ENCODE data around the gene SMYD3. TPM values are rescaled to one million over a fixed set of nuclear protein-coding genes. Genes with fewer than 3 reads are reported as not detected.

The SMYD3 gene
- total and polyA plus RNA-seq, 2 donors (not counting 1 experiment from before 2014, with no cell fraction given): 69.4 to 83.1 TPM

GRCh38 chr1:246319083-246319714, 187.9 kb downstream of the SMYD3 start:
- TF ChIP-seq, protein P1, sequence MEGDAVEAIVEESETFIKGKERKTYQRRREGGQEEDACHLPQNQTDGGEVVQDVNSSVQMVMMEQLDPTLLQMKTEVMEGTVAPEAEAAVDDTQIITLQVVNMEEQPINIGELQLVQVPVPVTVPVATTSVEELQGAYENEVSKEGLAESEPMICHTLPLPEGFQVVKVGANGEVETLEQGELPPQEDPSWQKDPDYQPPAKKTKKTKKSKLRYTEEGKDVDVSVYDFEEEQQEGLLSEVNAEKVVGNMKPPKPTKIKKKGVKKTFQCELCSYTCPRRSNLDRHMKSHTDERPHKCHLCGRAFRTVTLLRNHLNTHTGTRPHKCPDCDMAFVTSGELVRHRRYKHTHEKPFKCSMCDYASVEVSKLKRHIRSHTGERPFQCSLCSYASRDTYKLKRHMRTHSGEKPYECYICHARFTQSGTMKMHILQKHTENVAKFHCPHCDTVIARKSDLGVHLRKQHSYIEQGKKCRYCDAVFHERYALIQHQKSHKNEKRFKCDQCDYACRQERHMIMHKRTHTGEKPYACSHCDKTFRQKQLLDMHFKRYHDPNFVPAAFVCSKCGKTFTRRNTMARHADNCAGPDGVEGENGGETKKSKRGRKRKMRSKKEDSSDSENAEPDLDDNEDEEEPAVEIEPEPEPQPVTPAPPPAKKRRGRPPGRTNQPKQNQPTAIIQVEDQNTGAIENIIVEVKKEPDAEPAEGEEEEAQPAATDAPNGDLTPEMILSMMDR (conservative IDR thresholded peaks at IDR 0.05 in 1 of 2, IDR thresholded peaks at IDR 0.05 in 1 of 2; ENCODE audit: low read depth in 1 of 2, low read length in 2 of 2): no peak
- TF ChIP-seq EZH2 (IDR thresholded peaks at IDR 0.05; ENCODE audit: low read length, missing control alignments): no peak
- Histone ChIP-seq H3K9me3 (ENCODE audit: control insufficient read depth, insufficient read depth, low read depth, low read length) (no peaks in the 10 kb centered on the region), H3K9ac (ENCODE audit: insufficient read depth, low read length) (no peak overlapping the region), H3K36me3 (ENCODE audit: control insufficient read depth, insufficient read depth, low read length) (no peaks in the 10 kb centered on the region), H3K79me2 (ENCODE audit: control insufficient read depth, insufficient read depth, low read length) (no peaks in the 10 kb centered on the region), H3K4me1 (ENCODE audit: control insufficient read depth, extremely low read depth, insufficient read depth, low read length) (peaks cover 6% of the 10 kb centered on the region), H3K27ac (ENCODE audit: insufficient read depth, low read length) (no peak overlapping the region), H3K4me3 (replicated peaks in 1 of 4; ENCODE audit: control extremely low read depth in 1 of 4, insufficient read depth in 1 of 4, low read depth in 3 of 4, low read length in 4 of 4) (no peak overlapping the region), H3K4me2 (ENCODE audit: extremely low read depth, insufficient read depth, low read length) (no peak overlapping the region), H4K20me1 (ENCODE audit: control insufficient read depth, extremely low read depth, insufficient read depth, low read length) (no peaks in the 10 kb centered on the region), H3K27me3 (ENCODE audit: control insufficient read depth, insufficient read depth, low read length) (no peaks in the 10 kb centered on the region), H2AFZ (ENCODE audit: low read length) (no peak overlapping the region)
- DNase-seq (ENCODE audit: low read depth in 2 of 2): no peak

GRCh38 chr1:246318622-246319021, 188.5 kb downstream of the SMYD3 start:
- Histone ChIP-seq H3K27me3 (ENCODE audit: control insufficient read depth, insufficient read depth, low read length) (no peaks in the 10 kb centered on the region), H3K9ac (ENCODE audit: insufficient read depth, low read length) (no peak overlapping the region), H2AFZ (ENCODE audit: low read length) (no peak overlapping the region), H3K4me2 (ENCODE audit: extremely low read depth, insufficient read depth, low read length) (no peak overlapping the region), H3K4me1 (ENCODE audit: control insufficient read depth, extremely low read depth, insufficient read depth, low read length) (peaks cover 6% of the 10 kb centered on the region), H3K36me3 (ENCODE audit: control insufficient read depth, insufficient read depth, low read length) (no peaks in the 10 kb centered on the region), H3K27ac (ENCODE audit: insufficient read depth, low read length) (no peak overlapping the region), H3K9me3 (ENCODE audit: control insufficient read depth, insufficient read depth, low read depth, low read length) (no peaks in the 10 kb centered on the region), H3K4me3 (replicated peaks in 1 of 4; ENCODE audit: control extremely low read depth in 1 of 4, insufficient read depth in 1 of 4, low read depth in 3 of 4, low read length in 4 of 4) (no peak overlapping the region), H3K79me2 (ENCODE audit: control insufficient read depth, insufficient read depth, low read length) (no peaks in the 10 kb centered on the region), H4K20me1 (ENCODE audit: control insufficient read depth, extremely low read depth, insufficient read depth, low read length) (no peaks in the 10 kb centered on the region)
- TF ChIP-seq, protein P1 (conservative IDR thresholded peaks at IDR 0.05 in 1 of 2, IDR thresholded peaks at IDR 0.05 in 1 of 2; ENCODE audit: low read depth in 1 of 2, low read length in 2 of 2): no peak
- TF ChIP-seq EZH2 (IDR thresholded peaks at IDR 0.05; ENCODE audit: low read length, missing control alignments): no peak
- no peak for DNase-seq (ENCODE audit: low read depth in 2 of 2)

- TF ChIP-seq, protein P1 (conservative IDR thresholded peaks at IDR 0.05 in 1 of 2, IDR thresholded peaks at IDR 0.05 in 1 of 2; ENCODE audit: low read depth in 1 of 2, low read length in 2 of 2): no peak
- TF ChIP-seq EZH2 (IDR thresholded peaks at IDR 0.05; ENCODE audit: low read length, missing control alignments): no peak
- Histone ChIP-seq H3K4me1 (ENCODE audit: control insufficient read depth, extremely low read depth, insufficient read depth, low read length) (peaks cover 6% of the 10 kb centered on the region), H3K4me2 (ENCODE audit: extremely low read depth, insufficient read depth, low read length) (no peak overlapping the region), H3K9ac (ENCODE audit: insufficient read depth, low read length) (no peak overlapping the region), H4K20me1 (ENCODE audit: control insufficient read depth, extremely low read depth, insufficient read depth, low read length) (no peaks in the 10 kb centered on the region), H3K27ac (ENCODE audit: insufficient read depth, low read length) (no peak overlapping the region), H3K4me3 (replicated peaks in 1 of 4; ENCODE audit: control extremely low read depth in 1 of 4, insufficient read depth in 1 of 4, low read depth in 3 of 4, low read length in 4 of 4) (no peak overlapping the region), H3K36me3 (ENCODE audit: control insufficient read depth, insufficient read depth, low read length) (no peaks in the 10 kb centered on the region), H3K9me3 (ENCODE audit: control insufficient read depth, insufficient read depth, low read depth, low read length) (no peaks in the 10 kb centered on the region), H2AFZ (ENCODE audit: low read length) (no peak overlapping the region), H3K79me2 (ENCODE audit: control insufficient read depth, insufficient read depth, low read length) (no peaks in the 10 kb centered on the region), H3K27me3 (ENCODE audit: control insufficient read depth, insufficient read depth, low read length) (no peaks in the 10 kb centered on the region)
- no peak for DNase-seq (ENCODE audit: low read depth in 2 of 2)
Observed at GRCh38 chr1:246318036-246318359, 189.1 kb downstream of the SMYD3 start.
